Endometrium (tissue), 2 donors: Measurements from ENCODE around the gene PLPP1.
"Not testable (repeated sequence)": the region's sequence is repeated elsewhere in the genome, so short reads cannot be mapped to it uniquely, and the experiment has no call there.

Source experiments
- FAIRE-seq: peaks from 2 replicates; lab custom pipeline; 2012; peaks lifted over from hg19 to GRCh38; lab: Jason Lieb, UNC
- donor health status: control.
- donor health status: control.

PLPP1 gene

DNA sequence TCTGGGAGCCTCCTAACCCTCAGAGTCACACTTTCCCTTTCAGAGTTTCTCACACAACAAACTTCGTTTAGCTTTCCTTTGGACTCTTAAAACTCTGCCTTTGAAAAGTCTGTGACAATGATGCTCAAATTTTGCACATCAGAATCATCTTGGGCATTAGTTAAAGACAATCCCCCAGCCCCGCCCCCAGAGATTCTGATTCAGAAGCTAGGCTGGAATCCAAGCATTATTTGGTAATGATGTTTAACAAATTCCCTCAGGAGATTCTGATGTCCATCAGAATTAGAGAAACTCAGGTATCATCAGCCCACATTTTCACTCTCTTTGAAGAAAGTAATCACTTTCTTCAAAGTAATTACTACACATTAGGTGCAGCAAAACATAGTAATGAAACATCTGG is 9.6 kb upstream of the PLPP1 start:
- FAIRE-seq: no peak

DNA sequence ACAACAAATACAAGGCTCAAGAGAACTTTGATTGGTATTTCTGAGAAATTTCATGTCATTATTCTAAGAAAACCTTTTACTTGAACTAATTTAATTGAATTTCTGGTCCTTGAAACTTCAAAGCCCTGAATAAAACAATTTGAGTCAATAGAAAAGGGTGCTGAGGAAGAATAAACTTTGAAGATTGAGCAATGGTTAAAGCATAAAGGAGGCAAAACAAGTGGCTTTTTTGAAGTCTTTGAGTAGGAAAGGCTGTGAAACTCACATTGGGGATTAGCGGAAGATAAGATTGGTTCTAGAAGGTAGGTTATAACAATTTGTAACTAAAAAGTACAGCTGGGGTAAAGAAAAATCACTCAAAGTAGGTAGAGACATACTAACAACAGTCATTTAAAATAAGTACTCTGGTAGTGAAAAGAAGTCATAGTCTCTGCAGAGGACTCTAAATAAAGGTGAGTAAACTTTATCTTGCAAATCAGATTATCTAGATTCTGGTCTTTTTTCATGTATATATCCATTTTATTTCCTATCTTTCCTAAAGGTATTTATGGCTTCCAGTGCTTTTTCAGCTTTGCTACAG is 6.4 kb upstream of the PLPP1 start:
- FAIRE-seq: no peak

DNA sequence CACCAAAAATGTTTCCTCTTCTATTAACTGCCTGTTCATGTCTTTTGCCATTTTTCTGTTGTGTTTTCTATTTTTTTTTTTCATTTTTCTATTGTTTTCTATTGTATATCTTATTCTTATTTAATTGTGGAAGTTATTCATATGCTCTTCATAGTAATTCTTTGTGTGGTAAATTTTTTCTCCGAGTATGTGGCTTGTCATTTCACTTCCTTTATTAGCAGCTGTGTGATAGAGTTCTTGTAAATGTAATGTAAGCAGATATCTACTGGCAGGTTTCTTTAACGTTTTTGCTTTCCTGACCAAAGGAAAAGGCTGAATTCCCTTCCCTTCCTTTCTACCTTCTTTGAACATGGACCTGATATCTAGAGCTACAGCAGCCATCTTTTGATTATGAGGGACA is 5.8 kb upstream of the PLPP1 start:
- FAIRE-seq: peak; percentile 53

DNA sequence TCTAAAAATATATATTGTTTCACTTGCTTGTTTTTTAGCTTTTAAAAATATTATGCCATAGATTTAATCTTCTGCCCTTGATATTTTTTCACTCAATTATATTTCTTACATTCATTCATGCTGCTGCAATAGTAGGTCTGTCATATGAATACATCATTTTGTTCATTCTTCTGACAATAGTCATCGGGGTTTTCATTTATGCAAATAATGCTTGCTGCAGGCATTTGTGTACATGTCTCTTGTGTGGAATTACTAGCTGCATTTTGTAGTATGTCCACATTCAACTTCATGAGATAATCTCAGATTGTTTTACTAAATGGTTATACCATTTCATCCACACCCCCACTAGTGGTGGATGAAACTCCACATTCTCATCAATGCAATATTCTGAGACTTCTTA is 5.3 kb upstream of the PLPP1 start:
- FAIRE-seq: no peak

DNA sequence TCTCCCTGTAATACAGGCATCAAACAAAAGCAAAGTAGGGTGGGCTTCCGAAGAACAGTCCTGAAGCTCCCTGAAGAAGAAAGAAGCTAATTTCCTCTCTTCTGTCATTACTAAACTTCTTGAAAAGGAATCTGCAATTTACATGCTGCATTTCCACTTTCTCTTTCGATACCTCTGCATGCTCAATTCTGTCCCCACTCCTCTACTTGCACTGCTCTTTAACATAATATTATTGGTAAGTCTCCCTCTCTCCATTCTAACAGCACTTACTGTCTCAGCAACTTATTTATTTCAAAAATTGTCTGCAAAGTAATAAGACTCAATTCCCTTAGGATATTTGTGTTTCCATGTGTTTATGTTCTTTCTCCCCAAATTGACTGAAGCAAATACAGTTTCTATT is 3.9 kb upstream of the PLPP1 start:
- no peak for FAIRE-seq

DNA sequence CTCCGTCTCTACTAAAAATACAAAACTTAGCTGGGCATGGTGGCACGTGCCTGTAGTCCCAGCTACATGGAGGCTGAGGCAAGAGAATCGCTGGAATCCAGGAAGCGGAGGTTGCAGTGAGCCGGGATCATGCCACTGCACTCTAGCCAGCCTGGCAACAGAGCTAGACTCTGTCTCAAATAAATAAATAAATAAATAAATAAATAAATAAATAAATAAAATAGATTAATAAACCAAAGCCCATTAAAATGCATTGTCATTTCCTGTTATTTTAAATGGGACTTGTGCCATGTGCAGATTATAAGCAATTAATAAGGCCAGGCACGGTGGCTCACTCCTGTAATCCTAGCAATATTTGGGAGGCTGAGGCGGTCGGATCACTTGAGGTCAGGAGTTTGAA is 2.6 kb upstream of the PLPP1 start:
- not testable (repeated sequence) for FAIRE-seq

DNA sequence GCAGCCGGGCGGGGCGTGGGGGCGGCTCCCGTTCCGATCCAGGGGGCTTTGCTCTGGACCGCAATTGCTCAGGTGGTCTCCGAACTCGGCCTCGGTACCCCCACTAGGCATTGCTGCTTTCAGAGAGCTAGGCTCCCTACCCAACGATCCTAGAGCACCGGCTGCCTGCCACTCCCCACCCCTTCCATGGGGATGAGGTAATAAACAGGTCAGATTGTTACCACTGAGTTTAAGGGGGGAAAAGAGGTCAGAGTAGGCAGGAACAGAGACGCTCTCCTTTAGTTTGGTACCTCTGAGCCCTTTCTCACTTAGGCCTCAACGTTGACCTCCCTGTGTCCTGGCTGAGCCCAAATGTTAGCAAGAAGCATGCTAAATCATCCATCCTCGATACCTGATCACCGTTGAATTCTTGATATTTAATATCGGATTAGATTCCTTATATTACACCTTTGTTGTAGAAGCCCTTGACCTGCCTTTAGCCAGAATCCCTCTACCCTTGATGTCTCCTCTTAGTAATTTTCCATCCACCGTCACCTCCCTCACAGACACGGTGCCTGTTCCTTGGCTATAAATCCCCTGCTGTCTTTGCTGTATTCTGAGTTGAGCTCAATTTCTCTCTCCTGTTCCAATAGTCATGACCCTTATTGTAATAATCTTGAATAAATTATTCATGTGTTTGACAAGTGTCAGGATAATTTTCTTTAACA is 588 bp upstream of the PLPP1 start:
- FAIRE-seq: no peak

DNA sequence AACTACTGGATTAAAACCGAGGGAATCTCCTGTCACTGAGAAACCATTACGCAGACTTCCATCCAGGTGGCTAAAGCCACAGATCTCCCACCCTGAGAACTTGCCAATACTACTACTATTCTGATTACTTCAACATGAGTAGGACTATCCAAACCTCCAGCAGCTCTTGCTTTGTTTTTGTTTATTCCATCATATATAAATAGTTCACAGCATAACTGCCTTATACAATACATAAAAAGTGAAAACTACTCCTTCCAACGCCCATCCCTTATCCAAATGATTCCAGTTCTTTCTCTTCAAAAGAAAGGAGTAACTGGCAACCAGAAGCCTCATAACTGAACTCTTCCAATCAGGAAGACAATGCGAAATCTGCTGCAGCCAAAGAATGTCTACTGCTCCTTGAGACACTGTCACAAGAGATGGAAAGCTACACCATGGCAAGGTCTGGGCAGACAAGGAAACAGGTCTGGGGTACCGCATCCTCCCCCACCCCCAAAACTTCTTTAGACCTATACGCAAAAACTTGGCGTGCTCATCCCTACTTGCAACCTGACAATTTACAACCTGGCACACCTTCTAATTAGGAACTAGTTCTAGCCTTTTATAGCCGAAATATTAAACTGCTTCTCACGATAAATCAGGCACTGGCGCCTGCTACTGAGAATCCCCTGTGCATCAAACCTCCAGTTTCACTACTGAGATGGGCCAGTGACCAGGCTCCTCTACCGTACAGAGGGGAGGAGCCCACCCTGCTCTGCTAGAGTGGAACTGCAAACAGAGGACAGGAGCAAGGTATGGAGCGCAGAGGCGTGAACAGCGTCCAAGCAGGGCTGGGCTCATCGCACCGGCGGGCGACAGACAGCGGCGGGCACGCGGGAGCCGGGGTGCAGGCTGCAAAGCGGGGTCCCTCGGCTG is 986 bp downstream of the PLPP1 start:
- FAIRE-seq: no peak

DNA sequence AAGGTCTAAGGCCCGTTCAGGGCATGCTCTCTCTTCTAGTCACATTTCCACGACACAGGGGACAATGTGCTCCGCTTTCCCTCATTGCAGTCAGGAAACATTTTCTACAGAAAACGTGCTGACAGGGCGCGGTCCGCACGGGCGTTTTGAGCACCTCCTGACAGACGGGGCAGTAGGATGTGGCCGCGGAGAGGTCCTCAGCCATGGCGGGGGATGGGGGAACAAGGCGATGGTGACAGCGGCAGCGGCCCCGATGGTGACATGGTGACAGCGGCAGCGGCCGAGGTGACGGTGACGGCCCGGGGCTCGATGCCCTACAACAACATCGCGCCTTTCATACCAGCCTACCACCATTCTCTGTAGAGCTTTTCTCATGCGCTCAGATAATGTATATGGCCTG is 4.1 kb downstream of the PLPP1 start:
- FAIRE-seq: no peak

DNA sequence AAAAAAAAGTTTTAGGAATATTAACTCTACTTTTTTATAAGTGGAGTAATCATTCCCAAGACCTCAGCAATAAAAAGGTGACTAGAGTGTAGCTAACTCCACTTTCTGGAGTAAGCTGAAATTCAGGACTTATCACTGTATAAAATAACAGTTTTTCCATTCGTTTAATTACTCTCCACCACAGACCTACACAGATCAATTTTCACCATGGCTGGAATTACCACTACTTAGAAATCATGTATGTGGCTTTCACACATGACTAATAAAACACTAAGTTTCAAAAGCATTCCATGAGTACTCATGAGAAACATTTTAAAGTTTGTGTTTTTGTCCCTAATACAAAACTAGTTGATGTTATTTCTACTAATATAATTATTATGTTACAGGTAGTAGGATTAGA is 9.9 kb downstream of the PLPP1 start:
- FAIRE-seq: no peak

DNA sequence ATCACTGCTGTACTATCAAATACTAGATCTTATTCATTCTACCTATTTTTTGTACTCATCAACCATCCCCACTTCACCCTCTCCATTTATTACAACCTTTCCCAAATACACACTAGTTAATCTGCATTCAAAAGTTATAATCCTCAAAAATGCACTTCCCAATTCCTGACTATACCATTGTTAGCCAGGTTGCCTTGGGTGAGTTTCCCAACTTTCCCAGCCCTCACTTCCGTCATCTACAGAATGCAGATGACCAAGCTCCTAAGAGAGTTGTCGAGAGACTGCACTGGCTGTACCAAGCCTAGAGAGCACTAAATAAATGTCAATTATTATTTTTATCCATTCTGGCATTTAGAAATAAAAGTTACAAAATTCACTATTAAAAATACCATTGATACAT is 11.5 kb downstream of the PLPP1 start:
- no peak for FAIRE-seq

DNA sequence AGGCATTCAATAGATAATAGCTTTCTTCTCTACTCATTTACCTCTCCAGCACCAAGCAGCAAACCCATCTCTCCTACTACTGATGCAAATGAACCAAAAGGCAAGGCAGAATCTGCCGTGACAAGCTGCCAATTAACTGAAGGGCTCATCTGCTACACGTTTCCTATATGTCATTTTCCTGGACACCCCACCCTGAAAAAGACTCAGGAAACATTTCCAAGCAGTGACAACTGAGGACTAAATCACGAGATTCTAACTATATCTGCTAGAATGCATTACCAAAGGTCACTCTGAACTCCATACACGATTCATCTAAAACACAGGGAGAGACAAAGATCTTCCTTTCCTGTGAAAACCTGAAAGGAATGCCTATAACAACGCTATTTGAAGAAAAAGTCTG is 12.9 kb downstream of the PLPP1 start:
- FAIRE-seq: no peak

DNA sequence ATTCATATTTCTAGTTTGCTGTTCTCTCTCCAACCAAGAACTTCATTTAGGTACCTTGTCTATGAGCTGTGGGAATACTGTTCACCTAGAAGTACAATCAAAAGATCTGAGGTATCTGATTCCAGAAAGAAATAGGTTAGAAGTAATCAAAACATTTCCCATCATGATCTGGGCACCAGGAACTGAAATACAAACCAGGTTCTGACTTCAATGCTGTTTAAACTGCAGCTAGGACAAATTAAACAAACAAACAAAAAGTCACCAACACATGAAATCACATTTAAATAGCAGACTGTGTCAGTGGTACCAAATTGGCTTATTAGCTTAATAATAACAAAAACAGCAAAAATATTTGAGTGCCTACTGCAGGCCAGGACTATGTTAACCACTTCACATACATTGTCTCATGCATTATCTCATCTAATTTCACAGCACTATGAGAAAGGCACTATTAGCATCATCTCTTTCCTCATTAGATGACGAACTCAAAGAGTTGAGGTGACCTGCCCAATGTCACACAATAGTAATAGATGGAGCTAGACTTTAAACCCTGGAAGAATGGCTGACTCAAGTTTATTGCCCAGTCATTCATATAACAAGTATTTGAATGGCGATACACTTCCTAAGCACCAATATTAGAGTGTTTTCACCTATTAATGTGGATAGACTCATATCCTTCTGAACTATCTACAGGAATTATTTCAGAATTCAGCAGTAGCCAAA is 14.5 kb downstream of the PLPP1 start:
- no peak for FAIRE-seq

DNA sequence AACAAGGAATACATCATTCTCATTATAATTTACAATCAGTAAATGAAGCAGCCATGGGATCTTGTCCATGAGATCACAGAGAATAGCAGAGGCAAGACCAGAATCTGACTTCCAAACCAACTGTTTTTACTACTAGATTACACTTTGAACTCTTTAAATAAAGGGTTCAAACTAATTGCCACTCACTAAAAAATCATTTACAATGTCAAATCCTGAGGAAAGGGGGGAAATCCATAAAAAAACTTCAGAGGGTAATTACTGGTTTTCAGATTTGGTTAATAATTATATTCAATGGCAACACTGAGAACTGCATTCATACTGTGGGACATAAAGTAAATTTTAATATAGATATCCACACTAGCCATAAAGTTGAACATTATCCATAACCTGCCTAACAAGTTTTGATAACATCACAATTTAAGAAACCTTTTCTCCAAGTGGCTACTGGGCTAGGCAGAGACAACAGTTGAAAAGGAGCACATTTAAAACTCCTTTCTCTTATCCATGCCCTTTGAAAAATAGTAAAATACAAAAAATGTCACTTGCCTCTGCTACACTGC is 15.9 kb downstream of the PLPP1 start:
- no peak for FAIRE-seq

DNA sequence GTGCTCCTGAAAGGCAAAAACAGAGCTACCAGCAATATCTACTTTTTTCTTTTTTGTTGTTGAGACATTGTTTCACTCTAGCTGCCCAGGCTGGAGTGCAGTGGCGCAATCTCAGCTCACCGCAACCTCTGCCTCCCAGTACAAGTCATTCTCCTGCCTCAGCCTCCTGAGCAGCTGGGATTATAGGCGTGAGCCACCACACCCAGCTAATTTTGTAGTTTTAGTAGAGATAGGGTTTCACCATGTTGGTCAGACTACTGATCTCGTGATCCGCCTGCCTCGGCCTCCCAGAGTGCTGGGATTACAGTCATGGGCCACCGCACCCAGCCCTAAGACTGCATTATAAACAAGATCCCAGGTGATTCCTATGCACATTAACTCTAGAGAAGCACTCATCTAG is 17.0 kb downstream of the PLPP1 start:
- no peak for FAIRE-seq

DNA sequence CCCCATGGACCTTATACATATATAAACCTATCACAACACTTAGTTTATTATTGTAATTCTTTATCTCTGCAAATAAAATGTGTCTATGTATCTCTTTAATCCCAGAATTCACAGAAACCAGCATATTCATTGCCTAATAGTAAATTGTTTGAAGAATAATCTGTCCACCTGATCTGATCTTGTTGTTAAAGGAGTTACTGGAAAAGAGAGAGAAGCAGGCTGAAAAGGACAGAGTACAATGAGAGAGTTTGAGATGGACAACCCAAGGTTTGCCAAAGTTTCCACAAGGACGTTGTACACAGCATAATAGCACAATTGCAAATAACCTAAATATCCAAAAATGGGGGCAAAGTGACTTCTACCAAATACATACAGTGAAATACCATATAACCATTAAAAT is 23.8 kb downstream of the PLPP1 start:
- FAIRE-seq: no peak

DNA sequence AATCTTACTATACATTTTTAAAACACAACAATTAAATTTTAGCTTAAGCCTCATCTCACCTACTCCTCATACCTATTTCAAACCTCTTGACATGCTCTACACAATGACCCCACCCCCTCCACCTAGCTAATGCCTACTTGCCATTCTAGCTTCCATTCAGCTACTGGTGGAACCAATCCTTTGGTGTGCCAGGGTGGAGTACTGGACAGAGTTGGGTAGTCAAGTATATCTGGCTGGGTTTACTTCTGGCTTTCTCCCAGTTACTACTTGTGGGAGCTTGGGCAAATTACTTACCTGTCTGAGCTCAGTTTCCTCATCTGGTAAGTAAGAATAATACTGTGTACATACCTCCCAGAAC is 24.3 kb downstream of the PLPP1 start:
- no peak for FAIRE-seq

DNA sequence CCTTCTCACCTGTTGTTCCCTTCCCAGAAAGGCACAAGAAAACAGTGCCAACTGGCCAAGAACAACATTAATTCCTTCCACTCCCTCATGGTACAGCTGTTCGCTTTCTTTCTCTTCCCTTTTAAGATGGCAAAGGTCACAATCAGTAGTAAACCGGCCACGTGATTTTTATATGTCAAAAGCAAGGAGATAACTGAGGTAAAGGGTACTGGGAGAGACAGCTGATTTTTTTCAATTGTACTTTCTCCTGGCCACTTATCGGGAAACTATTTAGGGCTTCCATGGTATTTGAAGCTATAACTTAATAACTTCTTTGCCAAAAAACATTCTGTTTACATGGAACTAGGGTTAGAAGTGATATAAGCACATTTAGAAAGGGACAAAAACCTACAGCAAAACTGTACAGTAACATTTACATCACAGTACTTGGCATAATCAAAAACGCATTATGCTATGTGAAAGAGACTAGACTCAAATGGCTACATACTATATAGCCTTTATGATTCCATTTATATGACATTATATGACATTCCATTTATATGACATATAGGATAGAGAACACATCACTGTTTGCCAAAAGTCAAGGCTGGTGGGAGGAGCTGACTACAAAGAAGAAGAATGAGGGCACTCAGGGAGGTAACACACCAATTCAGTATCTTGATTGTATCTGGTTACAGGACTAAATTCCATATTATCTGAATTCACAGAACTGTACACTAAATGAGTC is 24.8 kb downstream of the PLPP1 start:
- no peak for FAIRE-seq

DNA sequence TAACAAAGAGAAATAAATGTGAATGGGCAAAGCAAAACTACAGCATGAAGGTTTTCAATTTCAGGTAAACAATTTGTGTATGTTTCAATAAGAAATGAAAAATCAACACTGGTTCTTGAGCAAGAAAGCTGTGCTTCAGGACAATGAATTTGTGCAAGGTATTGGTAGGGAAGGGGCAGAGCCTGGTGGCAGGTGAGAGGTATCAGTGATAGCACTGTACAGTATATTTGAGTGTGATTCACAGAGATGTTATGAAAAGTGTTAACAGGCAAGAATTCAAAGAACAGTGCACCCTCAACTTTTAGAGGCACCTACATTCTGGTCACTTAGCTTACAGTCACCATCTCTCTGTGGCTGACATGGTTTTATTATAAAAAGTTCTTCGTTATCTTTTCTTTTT is 25.7 kb downstream of the PLPP1 start:
- FAIRE-seq: no peak

DNA sequence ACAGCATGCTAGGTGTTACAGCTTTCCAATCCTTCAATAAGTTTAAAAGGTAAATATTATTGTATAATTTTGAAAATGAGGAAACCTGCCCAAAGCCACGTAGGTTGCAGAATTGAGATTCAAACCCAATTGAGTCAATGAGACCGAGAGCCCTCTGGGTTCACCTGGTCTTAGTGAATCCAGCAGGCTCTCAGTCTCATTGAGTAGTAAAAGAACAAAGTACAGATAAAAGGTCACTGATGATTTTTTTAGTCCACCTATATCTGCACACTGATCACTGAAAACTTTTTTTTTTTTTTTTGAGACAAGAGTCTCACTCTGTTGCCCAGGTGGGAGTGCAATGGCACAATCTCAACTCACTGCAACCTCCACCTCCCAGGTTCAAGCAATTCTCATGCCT is 27.2 kb downstream of the PLPP1 start:
- FAIRE-seq: no peak

DNA sequence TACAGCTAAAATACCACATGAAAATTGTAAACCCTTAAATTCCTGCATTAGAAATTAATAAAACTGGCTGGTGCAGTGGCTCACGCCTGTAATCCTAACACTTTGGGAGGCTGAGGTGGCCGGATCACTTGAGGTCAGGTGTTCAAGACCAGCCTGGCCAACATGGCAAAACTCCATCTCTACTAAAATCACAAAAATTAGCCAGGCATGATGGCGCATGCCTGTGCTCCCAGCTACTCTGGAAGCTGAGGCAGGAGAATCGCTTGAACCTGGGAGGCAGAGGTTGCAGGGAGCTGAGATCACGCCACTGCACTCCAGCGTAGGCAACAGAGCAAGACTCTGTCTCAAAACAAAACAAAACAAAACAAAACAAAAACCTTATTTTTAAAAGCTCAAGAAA is 29.1 kb downstream of the PLPP1 start:
- not testable (repeated sequence) for FAIRE-seq

DNA sequence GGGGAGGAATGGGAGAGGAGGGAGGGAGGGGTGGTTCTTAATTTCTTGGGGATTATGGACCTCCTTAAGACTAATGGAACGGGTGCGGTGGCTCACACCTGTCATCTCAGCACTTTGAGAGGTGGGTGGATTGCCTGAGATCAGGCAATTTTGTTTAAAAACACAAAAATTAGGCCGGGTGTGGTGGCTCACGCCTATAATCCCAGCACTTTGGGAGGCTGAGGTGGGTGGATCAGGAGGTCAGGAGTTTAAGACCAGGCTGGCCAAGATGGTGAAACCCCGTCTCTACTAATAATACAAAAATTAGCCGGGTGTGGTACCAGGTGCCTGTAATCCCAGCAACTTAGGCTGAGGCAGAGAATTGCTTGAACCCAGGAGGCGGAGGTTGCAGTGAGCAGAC is 30.8 kb downstream of the PLPP1 start:
- not testable (repeated sequence) for FAIRE-seq
